Dermis blood vessel endothelial cell (primary cell): ENCODE data around the gene IVD. TPM values are rescaled to one million over a fixed set of nuclear protein-coding genes. Genes with fewer than 3 reads are reported as not detected.

ENCODE experiments used
- DNase-seq: peaks from one replicate; pipeline ENCODE4 v3.0.0; 2010
- total RNA-seq: library from RNA; depleted of rRNA; stranded (reverse); fragments of >200 nt; gene quantifications from 2 replicates; pipeline ENCODE4 v1.2.3, GENCODE V29; 2014

The IVD gene
- total RNA-seq, 1 donor from 2014 or later = 45.4 TPM

GRCh38 chr15:40416056-40416455 lies 10.5 kb downstream of the IVD start:
- DNase-seq = no peak

GRCh38 chr15:40418126-40418525 lies 12.5 kb downstream of the IVD start:
- no peak for DNase-seq

GRCh38 chr15:40420071-40420713 lies 14.6 kb downstream of the IVD start:
- DNase-seq = no peak

DNA sequence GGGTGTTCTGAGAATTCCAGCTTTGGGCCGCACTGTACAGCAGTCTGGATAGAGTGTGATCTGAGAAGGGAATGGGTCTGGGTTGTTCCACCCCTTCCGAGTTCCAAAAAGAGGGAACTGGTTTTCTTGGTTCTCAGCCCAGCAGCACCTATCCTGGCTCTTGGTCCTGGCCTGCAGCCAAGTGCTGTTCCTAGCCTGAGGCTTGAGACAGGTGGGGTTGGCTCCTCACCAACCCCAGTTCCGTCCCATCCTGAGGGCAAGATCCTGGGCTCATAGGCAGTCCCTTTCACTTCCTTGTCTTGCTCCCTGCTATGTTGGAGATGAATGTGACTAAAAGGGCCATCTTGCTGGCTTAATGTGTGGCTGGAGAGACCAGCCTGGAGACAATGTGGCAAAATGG lies 15.2 kb downstream of the IVD start:
- peak; percentile 21 for DNase-seq

DNA sequence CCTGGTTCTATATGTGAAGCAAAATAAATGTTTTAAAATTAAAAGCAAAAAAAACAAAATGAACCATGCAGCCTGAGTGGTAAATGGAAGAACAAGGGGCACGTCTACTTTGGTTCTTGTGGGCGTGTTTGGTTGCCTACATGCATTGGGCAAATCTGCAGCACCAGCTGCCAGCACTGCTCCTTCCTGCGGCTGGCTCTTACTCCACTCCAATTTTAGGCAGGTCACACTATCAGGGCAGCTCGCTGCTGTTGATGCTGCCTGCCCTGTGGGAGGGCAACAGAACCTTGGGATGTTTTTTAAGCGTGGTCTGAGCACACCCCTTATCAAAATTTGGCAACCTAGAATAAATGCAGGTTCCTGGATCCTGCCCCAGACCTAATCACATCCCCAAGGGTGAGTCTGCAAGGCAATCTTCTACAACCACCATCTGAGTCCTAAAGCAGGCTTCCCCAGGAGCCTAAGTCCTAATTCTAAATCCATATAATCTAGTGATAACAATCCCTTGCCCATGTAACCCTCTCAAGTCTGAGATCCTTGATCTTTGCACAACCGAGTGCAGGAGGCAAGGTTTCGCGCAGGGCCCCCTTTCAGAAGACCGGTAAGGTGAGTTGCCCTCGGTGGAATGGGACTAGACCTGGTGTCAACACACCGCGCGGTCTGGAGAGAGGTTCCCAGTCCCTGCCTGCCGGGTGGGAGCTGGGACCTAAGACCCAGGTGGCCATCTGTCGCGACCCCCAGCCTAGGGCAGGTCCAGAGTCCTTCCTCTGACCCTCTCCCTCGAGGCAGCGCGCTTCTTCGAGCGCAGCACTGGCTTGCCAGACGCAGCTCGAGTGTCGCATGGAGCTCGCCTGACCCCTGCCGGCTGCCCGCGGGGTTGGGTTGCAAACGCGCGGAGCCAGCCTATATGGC lies 15.9 kb downstream of the IVD start:
- DNase-seq = peak; percentile 83

DNA sequence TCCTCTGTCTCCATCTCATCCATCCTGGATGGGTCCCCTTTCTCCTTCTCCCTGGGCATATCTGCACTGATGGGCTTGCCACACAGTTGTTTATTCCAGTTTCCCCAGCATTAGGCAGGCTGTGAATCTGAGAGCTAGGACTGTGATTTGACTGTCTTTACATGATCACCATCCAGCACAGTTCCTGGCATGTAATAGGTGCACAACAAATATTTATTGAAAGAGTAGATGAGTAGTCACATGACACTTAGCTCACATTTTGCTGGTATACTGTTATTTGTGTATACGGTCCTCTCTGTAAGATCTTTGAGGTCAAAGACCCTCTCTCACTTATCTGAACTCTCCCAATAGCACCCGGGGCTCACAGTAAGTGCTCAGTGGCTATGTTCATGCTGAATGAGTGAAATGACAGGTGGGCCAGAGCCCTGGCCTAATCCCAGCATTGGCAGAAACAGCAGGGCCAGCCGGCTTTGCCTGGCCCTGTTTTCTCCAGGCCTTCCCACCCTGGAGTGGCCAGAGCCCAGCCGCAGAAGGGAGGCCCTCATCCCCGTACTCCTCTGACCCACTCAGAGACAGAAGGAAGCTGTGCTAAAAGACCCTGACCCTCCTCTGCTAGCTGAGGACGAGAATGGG lies 19.0 kb downstream of the IVD start:
- no peak for DNase-seq

DNA sequence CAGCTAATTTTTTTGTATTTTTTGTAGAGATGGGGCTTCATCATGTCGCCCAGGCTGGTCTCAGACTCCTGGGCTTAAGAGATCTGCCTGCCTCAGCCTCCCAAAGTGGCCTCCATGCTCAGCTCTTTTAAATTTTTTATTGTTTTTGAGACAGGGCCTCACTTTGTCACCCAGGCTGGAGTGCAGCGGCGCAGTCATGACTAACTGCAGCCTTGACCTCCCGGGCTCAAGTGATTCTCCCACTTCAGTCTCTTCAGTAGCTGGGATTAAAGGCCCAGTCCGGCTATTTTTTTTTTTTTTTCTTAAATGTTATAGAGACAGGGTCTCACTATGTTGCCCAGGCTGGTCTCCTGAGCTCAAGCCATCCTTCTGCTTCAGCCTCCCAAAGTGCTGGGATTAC lies 20.1 kb downstream of the IVD start:
- DNase-seq = no peak

- DNase-seq = no peak
These were observed 21.6 kb downstream of the IVD start for GRCh38 chr15:40427188-40427587.

GRCh38 chr15:40428185-40428584 lies 22.6 kb downstream of the IVD start:
- DNase-seq = no peak

DNA sequence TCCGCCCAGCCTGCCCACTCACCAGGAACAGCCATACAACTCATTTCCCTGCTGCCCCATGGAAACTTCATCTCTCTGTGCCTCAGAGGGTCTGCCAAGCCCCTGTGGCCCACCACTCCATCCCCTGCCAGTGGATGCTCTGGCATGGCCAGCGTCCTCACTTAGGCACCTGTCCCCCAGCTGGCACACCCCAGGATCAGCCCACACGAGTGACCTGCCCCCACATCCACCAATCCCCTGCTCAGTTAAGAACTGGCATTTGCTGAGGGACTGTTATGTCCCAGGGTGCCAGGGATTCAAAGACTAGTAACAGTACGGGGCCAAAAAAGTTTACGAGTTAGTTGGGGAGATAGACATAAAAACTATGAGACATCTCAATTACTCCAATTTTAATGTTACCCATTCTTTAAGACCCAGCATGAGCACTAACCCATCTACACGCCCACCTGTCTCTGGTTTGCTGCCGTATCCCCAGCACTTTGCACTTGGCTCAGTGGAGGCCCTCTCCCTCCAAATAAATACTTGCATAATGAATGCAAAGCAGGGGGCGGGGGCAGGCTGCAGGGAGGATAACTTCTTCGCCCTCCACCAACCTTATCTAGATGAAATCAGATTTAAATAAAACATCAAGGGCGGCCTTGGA lies 23.6 kb downstream of the IVD start:
- DNase-seq = no peak

GRCh38 chr15:40430271-40430805 lies 24.7 kb downstream of the IVD start:
- DNase-seq = no peak

- no peak for DNase-seq
These were observed 29.6 kb downstream of the IVD start for GRCh38 chr15:40435023-40435709.

DNA sequence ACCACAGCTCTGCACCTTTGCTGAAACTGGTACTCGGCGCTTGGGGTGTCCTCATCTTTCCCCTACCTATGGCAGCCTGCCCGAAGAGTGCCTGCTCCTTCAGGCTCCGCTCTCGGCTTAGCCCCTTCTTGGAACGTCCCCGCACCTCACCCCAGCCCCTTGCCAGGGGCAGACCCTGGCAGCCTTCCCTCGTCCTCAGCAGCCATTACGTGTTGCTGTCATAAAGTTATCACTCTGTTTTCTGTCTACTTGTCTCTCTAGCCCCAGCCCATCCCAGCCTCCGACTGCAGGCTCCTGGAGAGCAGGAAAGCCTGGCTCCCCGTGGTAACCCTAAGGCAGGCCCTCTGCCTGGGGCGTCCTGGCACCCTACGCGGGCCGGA lies 30.1 kb downstream of the IVD start:
- no peak for DNase-seq

- DNase-seq = no peak
These were observed 30.7 kb downstream of the IVD start for GRCh38 chr15:40436116-40436891.

GRCh38 chr15:40436892-40437751 lies 31.5 kb downstream of the IVD start:
- DNase-seq = no peak

GRCh38 chr15:40437752-40438687 lies 32.4 kb downstream of the IVD start:
- DNase-seq = no peak

DNA sequence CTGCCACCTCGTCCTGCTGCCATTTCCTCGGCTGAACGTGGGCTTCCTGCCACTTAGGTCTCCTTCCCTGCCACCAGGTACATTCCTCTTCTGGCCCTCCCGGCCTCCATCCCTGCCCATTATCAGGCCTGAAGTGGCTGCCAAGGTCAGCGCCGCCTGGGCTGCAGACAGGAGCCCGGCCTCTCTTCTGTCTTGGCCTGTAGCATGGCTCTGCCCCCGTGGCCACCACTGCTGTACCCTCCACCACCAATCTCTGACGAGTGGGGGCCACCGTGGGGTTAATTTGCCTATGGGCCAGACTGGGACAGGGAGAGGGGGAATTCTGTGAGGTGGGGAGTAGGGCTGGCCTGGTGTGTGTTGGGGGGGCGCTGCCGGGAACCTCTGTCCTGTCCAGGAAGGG lies 33.1 kb downstream of the IVD start:
- DNase-seq = no peak

DNA sequence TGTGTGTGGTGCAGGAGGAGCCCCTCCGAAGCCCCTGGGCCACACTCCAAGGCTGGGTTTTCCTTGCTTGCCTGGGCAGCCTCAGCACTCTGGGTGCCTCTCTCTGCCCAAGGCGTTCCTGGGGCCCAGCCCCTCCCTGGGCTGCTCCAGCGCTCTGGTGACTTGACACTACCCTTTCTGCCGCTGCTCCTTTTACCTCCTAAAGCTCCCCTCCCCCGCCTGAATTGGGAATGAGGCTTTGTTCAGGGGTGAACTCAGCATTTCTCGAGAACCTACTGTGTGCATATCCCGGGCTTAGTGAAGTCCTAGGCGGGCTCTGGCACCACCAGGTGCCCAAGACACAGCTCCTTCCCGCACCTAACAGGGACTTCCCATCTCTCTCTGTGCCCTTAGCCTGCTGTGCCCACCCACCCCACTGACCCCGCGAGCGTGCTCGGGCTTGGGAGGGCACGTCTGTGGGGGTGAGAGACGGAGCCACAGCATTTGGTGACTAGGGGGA lies 33.9 kb downstream of the IVD start:
- no peak for DNase-seq
